T-cell (primary cell): ENCODE measurements around the gene SLAIN2. TPM values are rescaled to one million over a fixed set of nuclear protein-coding genes. Genes with fewer than 3 reads are reported as not detected.
A peak's percentile ranks its signal among the peaks of the same experiment; 100 is the strongest.

Experiments
- ATAC-seq, 4 experiments: fragments of 200-7000 bp in 3 of 4; fragments of 150-1000 bp in 1 of 4; cut with Tn5 transposase; replicated peaks in 1 of 4; 1 replicate in 3 of 4; 2 replicates in 1 of 4; pipeline ENCODE4 v1.10.0; 2021; ENCODE audit warnings: moderate library complexity in 3 of 4, mild to moderate bottlenecking in 2 of 4, moderate number of reproducible peaks in 1 of 4
- CTCF ChIA-PET, 2 donors: fragments of 300-600 bp; sonication (Branson Sonifier 250); formaldehyde crosslinking; loops; one replicate each; lab custom pipeline; 2022; ENCODE audit warnings: antibody characterized with exemption in 2 of 2; lab: Charles Lee
- POLR2A ChIA-PET, 2 donors: fragments of 300-600 bp; sonication (Branson Sonifier 250); formaldehyde crosslinking; loops; one replicate each; lab custom pipeline; 2022; ENCODE audit warnings: antibody characterized with exemption in 2 of 2; lab: Charles Lee
- DNase-seq, 35 experiments: peaks; one replicate each; pipeline versions ENCODE4 v3.0.0 to v3.0.0-alpha.2; 2013 to 2023
- H3K27ac ChIP-seq: one replicate; pipeline ENCODE4 v1.5.1; 2013; ENCODE audit warnings: low read length
- H3K27me3 ChIP-seq, 2 experiments: replicated peaks in 1 of 2; 1 replicate in 1 of 2; 2 replicates in 1 of 2; pipeline versions ENCODE4 v1.6.1 to v1.7.0; 2013; ENCODE audit warnings: low read length in 1 of 2, mixed read lengths in 1 of 2; ENCODE audit not compliant: control insufficient read depth in 2 of 2, insufficient read depth in 2 of 2; ENCODE audit errors: extremely low read depth in 1 of 2
- H3K36me3 ChIP-seq, 2 donors: 1 replicate in 1 of 2; 2 replicates in 1 of 2; pipeline versions ENCODE4 v1.6.1 to v1.7.0; 2013; ENCODE audit warnings: low read length in 1 of 2; ENCODE audit not compliant: control insufficient read depth in 2 of 2, insufficient read depth in 1 of 2; ENCODE audit errors: extremely low read depth in 1 of 2
- H3K4me1 ChIP-seq, 2 experiments: 1 replicate in 1 of 2; 2 replicates in 1 of 2; pipeline versions ENCODE4 v1.6.1 to v1.7.0; 2013; ENCODE audit warnings: low read length in 2 of 2, mixed read lengths in 1 of 2; ENCODE audit not compliant: insufficient read depth in 2 of 2, control insufficient read depth in 1 of 2; ENCODE audit errors: extremely low read depth in 1 of 2
- H3K4me3 ChIP-seq, 2 donors: 1 replicate in 1 of 2; 2 replicates in 1 of 2; pipeline versions ENCODE4 v1.5.1 to v1.7.0; 2013; ENCODE audit warnings: mild to moderate bottlenecking in 2 of 2, low read length in 1 of 2, moderate library complexity in 1 of 2; ENCODE audit not compliant: control insufficient read depth in 1 of 2; ENCODE audit errors: extremely low read depth in 1 of 2
- H3K9me3 ChIP-seq: 2 replicates; pipeline ENCODE4 v1.7.0; 2013
- H3K27ac Mint-ChIP-seq, 2 donors: one replicate each; pipeline ENCODE4 v1.8.0; 2020 to 2021; ENCODE audit warnings: mild to moderate bottlenecking in 2 of 2, mixed read lengths in 2 of 2
- H3K27me3 Mint-ChIP-seq, 2 donors: one replicate each; pipeline ENCODE4 v1.8.0; 2021 to 2022; ENCODE audit warnings: mixed read lengths in 2 of 2
- H3K36me3 Mint-ChIP-seq: one replicate; pipeline ENCODE4 v1.8.0; 2021; ENCODE audit warnings: mixed read lengths
- H3K4me1 Mint-ChIP-seq, 3 donors: one replicate each; pipeline ENCODE4 v1.8.0; 2020 to 2022; ENCODE audit warnings: mixed read lengths in 3 of 3, mild to moderate bottlenecking in 1 of 3
- H3K4me3 Mint-ChIP-seq, 3 donors: one replicate each; pipeline ENCODE4 v1.8.0; 2020 to 2022; ENCODE audit warnings: mild to moderate bottlenecking in 3 of 3, mixed read lengths in 3 of 3, moderate library complexity in 3 of 3
- H3K9me3 Mint-ChIP-seq, 3 donors: one replicate each; pipeline ENCODE4 v1.8.0; 2020 to 2022; ENCODE audit warnings: mixed read lengths in 3 of 3
- WGBS: methylation state at CpG from one replicate; pipeline ENCODE4 v1.1.5; 2013; ENCODE audit warnings: missing lambda C conversion rate; ENCODE audit not compliant: insufficient coverage; 5-methylcytosine and 5-hydroxymethylcytosine counted together
- total RNA-seq, 35 experiments: library from RNA in 6 of 35; stranded (reverse) in 6 of 35; fragments of 120-200 nt in 1 of 35; gene quantifications; one replicate each; pipeline versions ENCODE4 v1.2.1 to v1.2.4 and lab custom pipeline; 2013 to 2026

SLAIN2 gene
- total RNA-seq, 5 donors from 2014 or later (not counting 1 experiment from before 2014, with no cell fraction given) = 61.5 to 75.2 (median 70.5) TPM

DNA sequence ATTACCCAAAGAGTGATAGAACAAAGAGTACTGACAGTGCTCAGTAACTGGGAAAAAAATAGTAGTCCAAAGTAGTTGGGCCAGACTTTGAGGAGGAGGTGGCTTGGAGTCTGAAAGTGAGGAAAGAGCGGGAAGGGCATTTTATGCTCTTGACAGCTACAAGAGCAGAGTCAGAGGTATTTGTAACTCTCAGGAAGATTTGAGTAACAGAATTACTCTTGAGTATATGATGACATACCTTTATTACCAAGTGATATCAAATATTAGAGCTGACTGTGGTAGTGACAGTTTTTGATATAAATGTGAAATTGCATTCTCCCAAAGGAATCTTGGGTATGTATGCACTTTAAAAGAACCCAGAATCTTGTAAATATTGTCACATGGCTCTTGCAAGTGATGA is 2.2 kb downstream of the SLAIN2 start:
- Mint-ChIP-seq H3K36me3 (peaks cover 3% of the 10 kb centered on the region), H3K9me3 (no peaks in the 10 kb centered on the region), H3K4me3 (peak overlapping the region; percentile 94 to 96 (median 94)), H3K27me3 (no peaks in the 10 kb centered on the region), H3K27ac (no peak overlapping the region), H3K4me1 (peaks cover 63 to 69% (median 64%) of the 10 kb centered on the region in 3 donors)
- Histone ChIP-seq H3K36me3 (no peaks in the 10 kb centered on the region), H3K27me3 (no peaks in the 10 kb centered on the region), H3K27ac (no peak overlapping the region), H3K4me3 (no peak overlapping the region), H3K4me1 (peaks cover 24 to 41% of the 10 kb centered on the region in 2 experiments), H3K9me3 (no peaks in the 10 kb centered on the region)
- ChIA-PET CTCF (interaction anchor here in 1 of 2 donors (1.2 kb wide), 1 partner anchor 25 kb away, joined by 4 read pairs; no protein-coding TSS in a partner anchor), POLR2A (interaction anchor here in 1 of 2 donors (0.5 kb wide), 1 partner anchor 500 kb away, joined by 3 read pairs; no protein-coding TSS in a partner anchor)
- DNase-seq = no peak
- WGBS = no CpG with 5 or more reads among the region's 1 CpG
- no peak for ATAC-seq

DNA sequence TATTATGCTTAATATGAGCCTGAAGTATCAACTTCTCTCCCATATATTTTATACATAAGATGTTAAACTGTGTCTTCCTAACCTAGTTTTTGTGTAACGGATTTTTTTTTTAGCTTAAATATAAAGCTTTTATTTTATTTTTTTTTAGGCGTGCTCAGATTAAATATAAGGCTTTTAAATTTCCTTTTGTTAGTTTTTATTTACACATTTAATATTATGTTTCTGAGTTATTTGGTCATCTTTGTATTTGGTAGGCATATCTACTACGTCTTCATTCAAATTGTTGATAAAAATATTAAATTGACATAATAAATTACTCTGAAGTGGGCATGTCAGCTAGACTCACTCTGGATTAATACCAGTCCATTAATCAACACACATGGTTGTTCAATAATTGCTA is 4.2 kb downstream of the SLAIN2 start:
- no peak for ATAC-seq
- H3K27ac Mint-ChIP-seq = no peak overlapping the region
- H3K36me3 ChIP-seq = no peaks in the 10 kb centered on the region
- H3K4me1 ChIP-seq = peaks cover 19 to 42% of the 10 kb centered on the region in 2 experiments
- no peaks in the 10 kb centered on the region for H3K9me3 ChIP-seq
- H3K4me1 Mint-ChIP-seq = peaks cover 72 to 76% (median 75%) of the 10 kb centered on the region in 3 donors
- peak overlapping the region in 1 of 3 donors; percentile 94 for H3K4me3 Mint-ChIP-seq
- H3K27ac ChIP-seq = no peak overlapping the region
- H3K9me3 Mint-ChIP-seq = no peaks in the 10 kb centered on the region
- no peak overlapping the region for H3K4me3 ChIP-seq
- no peaks in the 10 kb centered on the region for H3K27me3 Mint-ChIP-seq
- POLR2A ChIA-PET = no interaction called here
- WGBS = no CpG with 5 or more reads among the region's 3 CpGs
- peaks cover 3% of the 10 kb centered on the region for H3K36me3 Mint-ChIP-seq
- no peak for DNase-seq
- H3K27me3 ChIP-seq = no peaks in the 10 kb centered on the region
- CTCF ChIA-PET = interaction anchor here (0.5 to 1.0 kb wide), 2 partner anchors 19 to 223 kb away, joined by 4 read pairs; no protein-coding TSS in a partner anchor

DNA sequence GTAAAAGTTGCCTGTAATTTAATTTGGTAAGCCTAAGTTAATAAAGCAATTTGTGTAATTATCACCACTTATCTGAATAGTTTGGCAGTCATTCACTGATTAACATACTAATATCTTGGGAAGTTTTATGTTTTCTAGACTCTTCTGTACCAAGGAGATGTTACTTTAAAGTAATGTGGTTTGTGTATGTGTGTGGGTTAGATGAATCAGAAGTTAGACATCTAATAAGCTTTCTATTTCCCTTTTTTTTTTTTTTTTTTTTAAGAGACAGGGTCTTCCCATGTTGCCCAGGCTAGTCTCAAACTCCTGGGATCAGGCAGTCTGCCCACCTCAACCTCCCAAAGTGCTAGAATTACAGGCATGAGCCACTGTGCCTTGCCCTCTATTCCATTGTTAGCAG is 5.3 kb downstream of the SLAIN2 start:
- H3K4me1 ChIP-seq = peaks cover 19 to 41% of the 10 kb centered on the region in 2 experiments
- Mint-ChIP-seq H3K4me1 (peaks cover 83 to 86% (median 85%) of the 10 kb centered on the region in 3 donors), H3K36me3 (peaks cover 4% of the 10 kb centered on the region), H3K27me3 (no peaks in the 10 kb centered on the region), H3K27ac (no peak overlapping the region), H3K9me3 (no peaks in the 10 kb centered on the region), H3K4me3 (peak overlapping the region in 1 of 3 donors; percentile 26)
- ATAC-seq (no peak), DNase-seq (no peak)
- H3K27ac ChIP-seq = no peak overlapping the region
- CTCF ChIA-PET = interaction anchor here (0.5 to 1.0 kb wide), 3 partner anchors 15 to 224 kb away, joined by 3 to 4 read pairs (median 3); no protein-coding TSS in a partner anchor
- POLR2A ChIA-PET = interaction anchor here in 1 of 2 donors (0.6 to 0.7 kb wide), 2 partner anchors 256 to 618 kb away, joined by 4 to 7 read pairs; no protein-coding TSS in a partner anchor
- no peaks in the 10 kb centered on the region for H3K36me3 ChIP-seq
- no peak overlapping the region for H3K4me3 ChIP-seq
- H3K9me3 ChIP-seq = no peaks in the 10 kb centered on the region
- no peaks in the 10 kb centered on the region for H3K27me3 ChIP-seq

DNA sequence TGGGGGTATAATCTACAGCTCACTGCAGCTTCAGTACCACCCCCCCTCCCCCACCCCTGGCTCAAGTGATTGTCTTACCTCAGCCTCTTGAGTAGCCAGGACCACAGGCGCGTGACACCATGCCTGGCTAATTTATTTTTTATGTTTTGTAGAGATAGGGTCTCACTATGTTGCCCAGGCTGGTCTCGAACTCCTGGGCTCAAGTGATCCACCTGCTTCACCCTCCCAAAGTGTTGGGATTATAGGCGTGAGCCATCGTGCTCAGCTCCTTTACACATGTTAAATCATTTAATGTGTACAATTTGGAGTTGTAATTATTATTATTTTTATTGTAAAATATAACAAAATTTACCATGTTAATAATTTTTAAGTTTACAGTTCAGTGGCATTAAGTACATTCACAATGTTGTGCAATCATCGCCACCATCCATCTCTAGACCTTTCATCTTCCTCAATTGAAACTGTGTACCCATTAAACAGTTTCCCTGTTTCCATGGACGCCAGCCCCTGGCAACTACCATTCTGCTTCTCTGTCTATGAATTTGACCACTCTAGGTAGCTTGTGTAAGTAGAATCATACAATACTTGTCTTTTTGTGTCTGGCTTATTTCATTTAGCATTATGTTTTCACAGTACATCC is 6.1 kb downstream of the SLAIN2 start:
- peaks cover 15 to 41% of the 10 kb centered on the region in 2 experiments for H3K4me1 ChIP-seq
- H3K36me3 ChIP-seq = no peaks in the 10 kb centered on the region
- no peak overlapping the region for H3K4me3 ChIP-seq
- no peak for DNase-seq
- no peak for ATAC-seq
- H3K4me1 Mint-ChIP-seq = peaks cover 86 to 91% (median 89%) of the 10 kb centered on the region in 3 donors
- no peak overlapping the region for H3K27ac ChIP-seq
- H3K27ac Mint-ChIP-seq = no peak overlapping the region
- whole genome bisulfite sequencing = 100% methylated on average over 2 of the region's 7 CpGs
- no peaks in the 10 kb centered on the region for H3K9me3 ChIP-seq
- no peak overlapping the region for H3K4me3 Mint-ChIP-seq
- no peaks in the 10 kb centered on the region for H3K27me3 Mint-ChIP-seq
- H3K36me3 Mint-ChIP-seq = peaks cover 9% of the 10 kb centered on the region
- H3K9me3 Mint-ChIP-seq = no peaks in the 10 kb centered on the region
- H3K27me3 ChIP-seq = no peaks in the 10 kb centered on the region
- ChIA-PET POLR2A (interaction anchor here in 1 of 2 donors (0.8 kb wide), 1 partner anchor 36 kb away, joined by 3 read pairs; no protein-coding TSS in a partner anchor), CTCF (no interaction called here)

DNA sequence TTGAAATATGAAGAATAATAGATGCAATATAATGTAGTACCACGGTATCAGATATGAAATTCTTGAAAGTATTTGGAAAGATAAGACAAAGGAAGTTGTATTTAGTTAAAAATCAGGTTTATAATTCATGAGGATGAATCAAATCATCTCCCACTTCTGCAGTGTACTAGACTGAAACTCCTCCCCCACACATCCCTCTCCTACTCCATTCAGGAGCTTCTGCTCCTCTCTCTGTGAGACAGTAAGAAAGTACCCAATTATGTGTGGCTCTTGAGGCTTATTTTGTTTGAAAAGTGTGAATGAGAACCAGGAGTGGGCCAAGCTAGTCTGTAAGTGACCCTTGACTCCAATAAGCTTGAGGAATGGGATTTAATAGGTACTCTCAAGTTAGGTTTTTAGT is 9.5 kb downstream of the SLAIN2 start:
- H3K27ac Mint-ChIP-seq = no peak overlapping the region
- H3K27me3 ChIP-seq = no peaks in the 10 kb centered on the region
- peaks cover 0 to 3% of the 10 kb centered on the region in 2 donors for H3K36me3 ChIP-seq
- ChIA-PET POLR2A (interaction anchor here in 1 of 2 donors (0.8 kb wide), 1 partner anchor 9 kb away, joined by 3 read pairs; no protein-coding TSS in a partner anchor), CTCF (no interaction called here)
- no peaks in the 10 kb centered on the region for H3K9me3 ChIP-seq
- H3K4me3 Mint-ChIP-seq = no peak overlapping the region
- H3K4me1 ChIP-seq = peaks cover 12 to 15% of the 10 kb centered on the region in 2 experiments
- H3K4me1 Mint-ChIP-seq = peaks cover 71 to 80% (median 78%) of the 10 kb centered on the region in 3 donors
- peaks cover 0 to 3% (median 0%) of the 10 kb centered on the region in 3 donors for H3K9me3 Mint-ChIP-seq
- ATAC-seq (no peak), DNase-seq (no peak)
- WGBS = no CpG with 5 or more reads among the region's 1 CpG
- H3K36me3 Mint-ChIP-seq = peaks cover 12% of the 10 kb centered on the region
- no peak overlapping the region for H3K27ac ChIP-seq
- no peak overlapping the region for H3K4me3 ChIP-seq
- H3K27me3 Mint-ChIP-seq = no peaks in the 10 kb centered on the region

DNA sequence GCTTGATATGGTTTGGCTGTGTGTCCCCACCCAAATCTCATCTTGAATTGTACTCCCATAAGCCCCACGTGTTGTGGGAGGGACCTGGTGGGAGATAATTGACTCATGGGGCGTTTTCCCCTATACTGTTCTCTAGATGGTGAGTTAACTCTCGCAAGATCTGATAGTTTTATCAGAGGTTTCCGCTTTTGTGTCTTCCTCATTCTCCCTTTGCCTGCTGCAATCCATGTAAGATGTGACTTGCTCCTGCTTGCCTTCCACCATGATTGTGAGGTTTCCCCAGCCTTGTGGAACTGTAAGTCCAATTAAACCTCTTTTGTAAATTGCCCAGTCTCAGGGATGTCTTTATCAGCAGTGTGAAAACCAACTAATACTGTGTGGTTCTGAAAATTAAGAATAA is 11.5 kb downstream of the SLAIN2 start:
- CTCF ChIA-PET = no interaction called here
- no peak overlapping the region for H3K27ac Mint-ChIP-seq
- H3K4me3 Mint-ChIP-seq = no peak overlapping the region

More for the DNA sequence above, 11.5 kb downstream of the SLAIN2 start:
- Mint-ChIP-seq H3K4me1 (peaks cover 57 to 71% (median 69%) of the 10 kb centered on the region in 3 donors), H3K9me3 (peaks cover 0 to 3% (median 0%) of the 10 kb centered on the region in 3 donors), H3K36me3 (peaks cover 10% of the 10 kb centered on the region), H3K27me3 (no peaks in the 10 kb centered on the region)
- ATAC-seq = no peak
- POLR2A ChIA-PET = no interaction called here
- no peak for DNase-seq
- H3K4me1 ChIP-seq = peaks cover 5 to 6% of the 10 kb centered on the region in 2 experiments
- no peak overlapping the region for H3K27ac ChIP-seq
- H3K9me3 ChIP-seq = no peaks in the 10 kb centered on the region
- WGBS = no CpG with 5 or more reads among the region's 4 CpGs
- no peaks in the 10 kb centered on the region for H3K27me3 ChIP-seq
- H3K36me3 ChIP-seq = peaks cover 0 to 3% of the 10 kb centered on the region in 2 donors
- no peak overlapping the region for H3K4me3 ChIP-seq
